Ascending aorta (tissue), 2 donors: ENCODE data around the gene AHNAK2. TPM values are rescaled to one million over a fixed set of nuclear protein-coding genes. Genes with fewer than 3 reads are reported as not detected.

ENCODE experiments used
- DNase-seq, 2 donors: peaks; one replicate each; pipeline ENCODE4 v3.0.0-alpha.2; 2019; ENCODE audit warnings: low spot score in 2 of 2
- H3K27ac ChIP-seq, 2 donors: fragments of 200-600 bp; sonication (generic); one replicate each; pipeline ENCODE4 v1.5.1; 2016 to 2017; ENCODE audit warnings: mild to moderate bottlenecking in 1 of 2
- H3K27me3 ChIP-seq: fragments of 200-600 bp; sonication (generic); one replicate; pipeline ENCODE4 v1.5.1; 2017
- H3K36me3 ChIP-seq, 2 donors: fragments of 200-600 bp; sonication (generic); one replicate each; pipeline ENCODE4 v1.5.1; 2016
- H3K4me1 ChIP-seq, 2 donors: fragments of 200-600 bp; sonication (generic); one replicate each; pipeline ENCODE4 v1.5.1; 2016 to 2017; ENCODE audit warnings: mild to moderate bottlenecking in 1 of 2
- H3K4me3 ChIP-seq, 2 donors: fragments of 200-600 bp; sonication (generic); one replicate each; pipeline ENCODE4 v1.5.1; 2016 to 2017; ENCODE audit warnings: mild to moderate bottlenecking in 1 of 2
- H3K9me3 ChIP-seq, 2 donors: fragments of 200-600 bp; sonication (generic); one replicate each; pipeline ENCODE4 v1.5.1; 2016
- intact Hi-C: fragments of 100-400 bp; cut with DNase I; formaldehyde crosslinking; loops from one replicate; pipeline ENCODE4 v1.15.1; 2023
- total RNA-seq: library from RNA; depleted of rRNA; stranded (reverse); fragments of >200 nt; gene quantifications from one replicate; pipeline ENCODE4 v1.1.0, GENCODE V29; 2016
- TF ChIP-seq, protein P1 (sequence below), 3 experiments: fragments of 200-600 bp in 2 of 3; fragments of 450-650 bp in 1 of 3; sonication (generic) in 2 of 3; IDR thresholded peaks; one replicate each; pipeline ENCODE4 v1.5.1; 2016 to 2019; ENCODE audit warnings: antibody characterized with exemption in 3 of 3, mild to moderate bottlenecking in 1 of 3, moderate library complexity in 1 of 3

Gene AHNAK2
- total RNA-seq, 1 donor from 2014 or later, result 35.5 TPM

- TF ChIP-seq, protein P1, sequence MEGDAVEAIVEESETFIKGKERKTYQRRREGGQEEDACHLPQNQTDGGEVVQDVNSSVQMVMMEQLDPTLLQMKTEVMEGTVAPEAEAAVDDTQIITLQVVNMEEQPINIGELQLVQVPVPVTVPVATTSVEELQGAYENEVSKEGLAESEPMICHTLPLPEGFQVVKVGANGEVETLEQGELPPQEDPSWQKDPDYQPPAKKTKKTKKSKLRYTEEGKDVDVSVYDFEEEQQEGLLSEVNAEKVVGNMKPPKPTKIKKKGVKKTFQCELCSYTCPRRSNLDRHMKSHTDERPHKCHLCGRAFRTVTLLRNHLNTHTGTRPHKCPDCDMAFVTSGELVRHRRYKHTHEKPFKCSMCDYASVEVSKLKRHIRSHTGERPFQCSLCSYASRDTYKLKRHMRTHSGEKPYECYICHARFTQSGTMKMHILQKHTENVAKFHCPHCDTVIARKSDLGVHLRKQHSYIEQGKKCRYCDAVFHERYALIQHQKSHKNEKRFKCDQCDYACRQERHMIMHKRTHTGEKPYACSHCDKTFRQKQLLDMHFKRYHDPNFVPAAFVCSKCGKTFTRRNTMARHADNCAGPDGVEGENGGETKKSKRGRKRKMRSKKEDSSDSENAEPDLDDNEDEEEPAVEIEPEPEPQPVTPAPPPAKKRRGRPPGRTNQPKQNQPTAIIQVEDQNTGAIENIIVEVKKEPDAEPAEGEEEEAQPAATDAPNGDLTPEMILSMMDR (IDR thresholded peaks at IDR 0.05), result no peak
These were observed 35.9 kb upstream of the AHNAK2 start for GRCh38 chr14:105014032-105014431.

DNA sequence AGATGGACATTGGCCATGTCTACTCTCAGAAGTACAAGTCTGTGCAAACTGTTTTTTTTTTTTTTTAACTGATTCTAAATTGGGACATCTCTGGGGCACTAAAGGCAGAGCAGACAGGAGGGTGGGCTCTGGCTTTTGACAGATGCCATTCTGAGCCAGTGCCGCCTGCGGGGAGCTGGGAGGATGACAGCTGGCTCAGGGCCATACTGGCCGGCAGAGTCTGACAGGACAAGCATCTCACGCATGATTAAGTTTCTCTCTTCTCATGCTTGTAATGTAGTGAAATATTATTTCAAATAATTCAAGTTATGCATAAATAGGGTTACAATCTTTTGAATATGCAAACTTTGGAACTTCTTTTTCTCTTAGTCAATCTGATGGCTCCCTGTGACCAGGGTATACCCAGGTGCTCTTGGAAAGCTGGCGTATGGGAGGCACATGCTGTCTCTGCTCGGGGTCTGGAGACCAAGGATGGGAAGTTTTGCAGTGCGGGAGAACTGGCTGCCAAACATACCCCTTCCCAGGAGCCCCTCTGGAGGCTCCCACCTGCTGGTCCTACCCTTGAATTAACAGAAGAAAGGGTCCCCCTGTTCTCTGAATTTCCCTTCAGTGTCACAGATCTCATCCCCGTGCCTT, 35.1 kb upstream of the AHNAK2 start:
- Histone ChIP-seq H3K9me3 (no peaks in the 10 kb centered on the region), H3K27me3 (no peaks in the 10 kb centered on the region), H3K36me3 (peaks cover 13 to 20% of the 10 kb centered on the region in 2 donors), H3K4me3 (no peak overlapping the region), H3K4me1 (peaks cover 0 to 8% of the 10 kb centered on the region in 2 donors), H3K27ac (no peak overlapping the region)
- TF ChIP-seq, protein P1 (IDR thresholded peaks at IDR 0.05), result peak in 1 of 3 experiments; percentile 12
- intact Hi-C loops, result no loop called here
- no peak for DNase-seq

More at GRCh38 chr14:105014032-105014431, 35.9 kb upstream of the AHNAK2 start:
- Histone ChIP-seq H3K9me3 (no peaks in the 10 kb centered on the region), H3K27ac (no peak overlapping the region), H3K36me3 (peaks cover 11 to 16% of the 10 kb centered on the region in 2 donors), H3K27me3 (no peaks in the 10 kb centered on the region), H3K4me3 (no peak overlapping the region), H3K4me1 (peaks cover 0 to 8% of the 10 kb centered on the region in 2 donors)
- no peak for DNase-seq
- intact Hi-C loops, result no loop called here

- no peak for DNase-seq
- no peaks in the 10 kb centered on the region for H3K27me3 ChIP-seq
- intact Hi-C loops, result no loop called here
- peak overlapping the region in 1 of 2 donors; percentile 35 for H3K4me3 ChIP-seq
- H3K4me1 ChIP-seq, result peaks cover 0 to 8% of the 10 kb centered on the region in 2 donors
- no peak overlapping the region for H3K27ac ChIP-seq
- TF ChIP-seq, protein P1 (IDR thresholded peaks at IDR 0.05), result peak in 2 of 3 experiments; percentile 27 to 52
- H3K9me3 ChIP-seq, result no peaks in the 10 kb centered on the region
- H3K36me3 ChIP-seq, result peaks cover 17 to 26% of the 10 kb centered on the region in 2 donors
These were observed 34.2 kb upstream of the AHNAK2 start for GRCh38 chr14:105012171-105012985.

- H3K4me1 ChIP-seq, result peaks cover 0 to 8% of the 10 kb centered on the region in 2 donors
- no peak overlapping the region for H3K4me3 ChIP-seq
- intact Hi-C loops, result no loop called here
- H3K27me3 ChIP-seq, result no peaks in the 10 kb centered on the region
- no peak for DNase-seq
- no peaks in the 10 kb centered on the region for H3K9me3 ChIP-seq
- TF ChIP-seq, protein P1 (IDR thresholded peaks at IDR 0.05), result no peak
- no peak overlapping the region for H3K27ac ChIP-seq
- peaks cover 17 to 26% of the 10 kb centered on the region in 2 donors for H3K36me3 ChIP-seq
These were observed 33.3 kb upstream of the AHNAK2 start for GRCh38 chr14:105011312-105011990.

DNA sequence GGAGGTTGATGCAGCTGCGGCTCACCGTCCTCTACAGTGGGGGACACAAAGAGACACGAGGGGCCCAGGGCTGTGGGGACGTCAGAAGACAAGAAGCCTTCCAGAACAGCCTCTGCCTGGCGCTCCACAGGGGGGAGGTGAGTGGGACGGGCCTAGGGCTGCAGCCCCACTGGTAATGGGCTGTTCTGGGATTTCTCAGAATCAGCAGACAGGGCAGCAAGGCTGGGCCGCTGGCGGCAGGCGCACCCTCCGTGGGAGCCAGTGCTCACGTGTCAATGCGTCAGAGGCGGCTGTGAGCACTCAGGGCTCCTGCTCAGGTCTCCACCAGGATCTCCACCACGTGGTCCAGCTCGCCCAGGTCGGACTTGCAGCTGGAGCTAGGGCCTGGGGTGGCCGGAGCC, 32.7 kb upstream of the AHNAK2 start:
- DNase-seq, result no peak

More for the DNA sequence above, 32.7 kb upstream of the AHNAK2 start:
- peaks cover 0 to 8% of the 10 kb centered on the region in 2 donors for H3K4me1 ChIP-seq
- no peak overlapping the region for H3K4me3 ChIP-seq
- no peak overlapping the region for H3K27ac ChIP-seq
- TF ChIP-seq, protein P1 (IDR thresholded peaks at IDR 0.05), result no peak
- no peaks in the 10 kb centered on the region for H3K9me3 ChIP-seq
- H3K27me3 ChIP-seq, result no peaks in the 10 kb centered on the region
- intact Hi-C loops, result no loop called here
- H3K36me3 ChIP-seq, result peaks cover 17 to 26% of the 10 kb centered on the region in 2 donors
